ENCODE measurements around the gene PGAM1. TPM values are rescaled to one million over a fixed set of nuclear protein-coding genes. Genes with fewer than 3 reads are reported as not detected.

PGAM1 gene
- total and polyA plus RNA-seq, 2 experiments from 2014 or later = 204 to 254 TPM

- H3K4me1 ChIP-seq (ENCODE audit: insufficient read depth) = no peaks in the 10 kb centered on the region
- no peak overlapping the region for H2AFZ ChIP-seq
- H4K20me1 ChIP-seq (ENCODE audit: insufficient read depth, poor library complexity, severe bottlenecking) = no peaks in the 10 kb centered on the region
- no peak overlapping the region for H3K27ac ChIP-seq
- no peak overlapping the region for H3K4me2 ChIP-seq
- no peaks in the 10 kb centered on the region for H3K9me2 ChIP-seq (replicated peaks; ENCODE audit: insufficient read depth)
- H3K27me3 ChIP-seq = no peaks in the 10 kb centered on the region
- no peaks in the 10 kb centered on the region for H3K9me3 ChIP-seq (ENCODE audit: low read depth)
- TF ChIP-seq CTCF (IDR thresholded peaks at IDR 0.05; ENCODE audit: poor library complexity) (no peak), EZH2phosphoT487 (IDR thresholded peaks at IDR 0.05; ENCODE audit: low read depth, severe bottlenecking, unreplicated experiment) (no peak), EZH2 (IDR thresholded peaks at IDR 0.05; ENCODE audit: borderline replicate concordance) (no peak)
- no peaks in the 10 kb centered on the region for H3K36me3 ChIP-seq (replicated peaks; ENCODE audit: insufficient read depth, low read depth)
- no peak for DNase-seq (ENCODE audit: low spot score)
- 94% methylated on average over 8 of the region's 8 CpGs for WGBS (ENCODE audit: low lambda C conversion rate, missing lambda C conversion rate)
- no peaks in the 10 kb centered on the region for H3K79me2 ChIP-seq
- no peak overlapping the region for H3K4me3 ChIP-seq
These were observed 32.9 kb upstream of the PGAM1 start for GRCh38 chr10:97393034-97393573.

GRCh38 chr10:97396056-97396455, 29.9 kb upstream of the PGAM1 start:
- no peaks in the 10 kb centered on the region for H3K4me1 ChIP-seq (ENCODE audit: insufficient read depth)
- no peak overlapping the region for H3K4me3 ChIP-seq
- no peak overlapping the region for H3K4me2 ChIP-seq
- DNase-seq (ENCODE audit: low spot score) = no peak
- H3K9me3 ChIP-seq (ENCODE audit: low read depth) = no peaks in the 10 kb centered on the region
- H3K27me3 ChIP-seq = no peaks in the 10 kb centered on the region
- TF ChIP-seq CTCF (IDR thresholded peaks at IDR 0.05; ENCODE audit: poor library complexity) = no peak
- TF ChIP-seq EZH2phosphoT487 (IDR thresholded peaks at IDR 0.05; ENCODE audit: low read depth, severe bottlenecking, unreplicated experiment) = no peak
- TF ChIP-seq EZH2 (IDR thresholded peaks at IDR 0.05; ENCODE audit: borderline replicate concordance) = no peak
- H4K20me1 ChIP-seq (ENCODE audit: insufficient read depth, poor library complexity, severe bottlenecking) = no peaks in the 10 kb centered on the region
- no peaks in the 10 kb centered on the region for H3K9me2 ChIP-seq (replicated peaks; ENCODE audit: insufficient read depth)
- WGBS (ENCODE audit: low lambda C conversion rate, missing lambda C conversion rate) = 96% methylated on average over 4 of the region's 4 CpGs
- no peak overlapping the region for H2AFZ ChIP-seq
- peaks cover 9% of the 10 kb centered on the region for H3K79me2 ChIP-seq
- no peak overlapping the region for H3K27ac ChIP-seq
- H3K36me3 ChIP-seq (replicated peaks; ENCODE audit: insufficient read depth, low read depth) = no peaks in the 10 kb centered on the region

GRCh38 chr10:97399843-97400545, 26.0 kb upstream of the PGAM1 start:
- Histone ChIP-seq H3K27ac (peak overlapping the region; percentile 78), H3K79me2 (peaks cover 9% of the 10 kb centered on the region), H2AFZ (peak overlapping the region; percentile 45), H3K9me2 (replicated peaks; ENCODE audit: insufficient read depth) (no peaks in the 10 kb centered on the region), H3K4me2 (peak overlapping the region; percentile 86), H3K27me3 (no peaks in the 10 kb centered on the region), H3K36me3 (replicated peaks; ENCODE audit: insufficient read depth, low read depth) (no peaks in the 10 kb centered on the region), H4K20me1 (ENCODE audit: insufficient read depth, poor library complexity, severe bottlenecking) (no peaks in the 10 kb centered on the region), H3K4me3 (peak overlapping the region; percentile 60), H3K9me3 (ENCODE audit: low read depth) (no peaks in the 10 kb centered on the region), H3K4me1 (ENCODE audit: insufficient read depth) (no peaks in the 10 kb centered on the region)
- TF ChIP-seq EZH2 (IDR thresholded peaks at IDR 0.05; ENCODE audit: borderline replicate concordance) (no peak), CTCF (IDR thresholded peaks at IDR 0.05; ENCODE audit: poor library complexity) (no peak), EZH2phosphoT487 (IDR thresholded peaks at IDR 0.05; ENCODE audit: low read depth, severe bottlenecking, unreplicated experiment) (no peak)
- DNase-seq (ENCODE audit: low spot score) = peak; percentile 78
- WGBS (ENCODE audit: low lambda C conversion rate, missing lambda C conversion rate) = 40% methylated on average over 21 of the region's 21 CpGs
